ENCODE data around the gene C1orf52.

The C1orf52 gene

DNA sequence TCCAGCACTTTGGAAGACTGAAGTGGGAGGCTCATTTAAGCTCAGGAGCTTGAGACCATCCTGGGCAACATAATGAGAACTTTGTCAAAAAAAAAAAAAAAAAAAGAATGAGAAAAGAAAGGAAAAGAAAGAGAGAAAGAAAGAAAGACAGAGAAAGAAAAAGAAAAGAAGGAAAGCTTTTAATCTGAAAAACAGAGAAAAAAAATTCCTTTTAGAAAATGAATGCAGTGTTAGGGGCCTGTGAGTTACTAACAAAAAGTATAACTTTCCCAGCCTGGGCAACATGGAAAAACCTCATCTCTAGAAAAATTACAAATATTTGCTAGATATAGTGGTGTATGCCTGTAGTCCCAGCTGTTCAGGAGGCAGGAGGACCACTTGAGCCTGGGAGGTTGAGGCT is 42.8 kb downstream of the C1orf52 start:
- H3K4me3 ChIP-seq (ENCODE audit: control insufficient read depth, low read depth, low read length), result no peak overlapping the region
- TF ChIP-seq, protein P1, sequence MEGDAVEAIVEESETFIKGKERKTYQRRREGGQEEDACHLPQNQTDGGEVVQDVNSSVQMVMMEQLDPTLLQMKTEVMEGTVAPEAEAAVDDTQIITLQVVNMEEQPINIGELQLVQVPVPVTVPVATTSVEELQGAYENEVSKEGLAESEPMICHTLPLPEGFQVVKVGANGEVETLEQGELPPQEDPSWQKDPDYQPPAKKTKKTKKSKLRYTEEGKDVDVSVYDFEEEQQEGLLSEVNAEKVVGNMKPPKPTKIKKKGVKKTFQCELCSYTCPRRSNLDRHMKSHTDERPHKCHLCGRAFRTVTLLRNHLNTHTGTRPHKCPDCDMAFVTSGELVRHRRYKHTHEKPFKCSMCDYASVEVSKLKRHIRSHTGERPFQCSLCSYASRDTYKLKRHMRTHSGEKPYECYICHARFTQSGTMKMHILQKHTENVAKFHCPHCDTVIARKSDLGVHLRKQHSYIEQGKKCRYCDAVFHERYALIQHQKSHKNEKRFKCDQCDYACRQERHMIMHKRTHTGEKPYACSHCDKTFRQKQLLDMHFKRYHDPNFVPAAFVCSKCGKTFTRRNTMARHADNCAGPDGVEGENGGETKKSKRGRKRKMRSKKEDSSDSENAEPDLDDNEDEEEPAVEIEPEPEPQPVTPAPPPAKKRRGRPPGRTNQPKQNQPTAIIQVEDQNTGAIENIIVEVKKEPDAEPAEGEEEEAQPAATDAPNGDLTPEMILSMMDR (IDR thresholded peaks at IDR 0.05; ENCODE audit: control insufficient read depth, insufficient read depth, low read depth, low read length, missing control alignments), result no peak
- DNase-seq (ENCODE audit: low read depth), result no peak

DNA sequence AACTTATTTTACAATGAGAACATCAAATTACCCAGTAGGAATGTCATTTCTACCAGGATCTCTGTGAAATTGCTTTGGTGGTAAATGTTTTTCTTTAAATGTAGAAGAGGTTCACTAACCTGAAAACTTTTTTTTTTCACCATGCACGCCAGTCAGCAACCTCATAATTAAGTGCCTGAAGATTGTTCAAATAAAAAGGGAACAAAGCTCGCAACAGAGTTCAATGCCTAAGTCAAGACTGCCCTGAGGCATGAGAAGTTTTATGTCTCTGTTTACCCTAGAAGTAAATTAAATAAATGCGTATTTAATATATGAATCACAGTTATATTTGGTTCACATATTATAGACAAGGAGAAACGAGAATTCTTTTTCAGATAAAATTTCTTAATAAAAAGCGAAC is 44.8 kb downstream of the C1orf52 start:
- TF ChIP-seq, protein P1 (IDR thresholded peaks at IDR 0.05; ENCODE audit: control insufficient read depth, insufficient read depth, low read depth, low read length, missing control alignments), result no peak
- no peak overlapping the region for H3K4me3 ChIP-seq (ENCODE audit: control insufficient read depth, low read depth, low read length)
- no peak for DNase-seq (ENCODE audit: low read depth)

DNA sequence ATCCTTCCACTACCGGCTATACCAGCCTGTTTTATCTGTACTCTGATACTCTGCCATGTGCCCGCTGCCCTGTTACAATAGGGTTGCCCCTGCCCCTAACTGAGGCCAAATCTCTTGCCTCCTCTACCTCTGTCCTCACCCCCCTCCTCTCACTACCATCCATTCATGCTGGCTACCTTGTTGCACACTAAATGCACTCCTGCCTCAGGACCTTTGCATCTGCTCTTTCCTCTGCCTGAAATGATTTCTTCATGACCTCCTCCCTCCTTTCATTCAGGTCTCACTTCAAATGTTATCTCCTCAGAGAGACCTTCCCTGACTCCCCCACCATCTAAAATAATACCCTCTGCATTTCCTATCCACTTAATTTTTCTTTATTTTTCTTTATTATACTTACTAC is 51.0 kb downstream of the C1orf52 start:
- no peak for DNase-seq (ENCODE audit: low read depth)
- TF ChIP-seq, protein P1 (IDR thresholded peaks at IDR 0.05; ENCODE audit: control insufficient read depth, insufficient read depth, low read depth, low read length, missing control alignments), result no peak
- H3K4me3 ChIP-seq (ENCODE audit: control insufficient read depth, low read depth, low read length), result no peak overlapping the region

DNA sequence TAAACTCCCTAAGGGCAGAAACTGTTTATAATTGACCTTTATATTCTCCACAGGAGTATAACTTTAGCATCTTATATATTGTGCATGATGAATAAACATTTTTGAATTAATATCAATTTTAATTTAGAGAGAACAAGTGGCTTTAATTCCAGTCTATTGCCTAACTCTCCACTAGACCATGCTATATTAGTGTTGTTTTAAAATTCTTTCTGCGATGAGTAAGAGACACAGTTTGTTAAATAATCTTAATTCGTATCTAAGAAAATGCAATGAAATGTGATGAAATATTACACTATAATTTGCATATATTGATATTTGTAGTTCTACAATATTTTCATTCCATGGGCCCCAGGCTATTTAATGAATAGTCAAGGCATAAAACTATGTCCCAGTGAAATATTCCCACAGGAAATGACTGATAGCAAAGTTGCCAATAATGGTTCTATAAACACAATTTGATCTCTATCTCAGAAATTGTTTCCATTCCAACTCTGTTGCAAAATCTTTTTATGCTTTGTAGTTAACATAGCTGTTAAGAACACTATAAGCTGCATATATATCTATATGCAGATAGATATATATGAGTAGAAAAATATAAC is 55.8 kb downstream of the C1orf52 start:
- TF ChIP-seq, protein P1 (IDR thresholded peaks at IDR 0.05; ENCODE audit: control insufficient read depth, insufficient read depth, low read depth, low read length, missing control alignments), result no peak
- DNase-seq (ENCODE audit: low read depth), result peak; percentile 17
- H3K4me3 ChIP-seq (ENCODE audit: control insufficient read depth, low read depth, low read length), result no peak overlapping the region

DNA sequence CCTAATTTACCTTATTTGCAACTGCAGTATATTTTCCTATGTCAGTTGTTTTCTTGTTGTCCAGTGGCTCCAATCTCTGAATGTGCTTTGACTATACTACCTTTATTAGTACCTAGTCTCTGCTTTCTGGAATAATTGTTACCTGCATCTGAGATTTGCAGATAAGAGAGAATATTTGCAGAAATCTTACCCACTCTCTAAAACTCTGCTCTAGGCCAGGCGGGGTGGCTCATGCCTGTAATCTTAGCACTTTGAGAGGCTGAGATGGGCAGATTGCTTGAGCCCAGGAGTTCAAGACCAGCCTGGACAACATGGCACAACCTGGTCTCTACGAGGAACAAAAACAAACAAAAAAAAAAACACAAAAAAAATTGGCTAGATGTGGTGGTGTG is 56.6 kb downstream of the C1orf52 start:
- no peak for DNase-seq (ENCODE audit: low read depth)
- no peak overlapping the region for H3K4me3 ChIP-seq (ENCODE audit: control insufficient read depth, low read depth, low read length)
- TF ChIP-seq, protein P1 (IDR thresholded peaks at IDR 0.05; ENCODE audit: control insufficient read depth, insufficient read depth, low read depth, low read length, missing control alignments), result no peak

DNA sequence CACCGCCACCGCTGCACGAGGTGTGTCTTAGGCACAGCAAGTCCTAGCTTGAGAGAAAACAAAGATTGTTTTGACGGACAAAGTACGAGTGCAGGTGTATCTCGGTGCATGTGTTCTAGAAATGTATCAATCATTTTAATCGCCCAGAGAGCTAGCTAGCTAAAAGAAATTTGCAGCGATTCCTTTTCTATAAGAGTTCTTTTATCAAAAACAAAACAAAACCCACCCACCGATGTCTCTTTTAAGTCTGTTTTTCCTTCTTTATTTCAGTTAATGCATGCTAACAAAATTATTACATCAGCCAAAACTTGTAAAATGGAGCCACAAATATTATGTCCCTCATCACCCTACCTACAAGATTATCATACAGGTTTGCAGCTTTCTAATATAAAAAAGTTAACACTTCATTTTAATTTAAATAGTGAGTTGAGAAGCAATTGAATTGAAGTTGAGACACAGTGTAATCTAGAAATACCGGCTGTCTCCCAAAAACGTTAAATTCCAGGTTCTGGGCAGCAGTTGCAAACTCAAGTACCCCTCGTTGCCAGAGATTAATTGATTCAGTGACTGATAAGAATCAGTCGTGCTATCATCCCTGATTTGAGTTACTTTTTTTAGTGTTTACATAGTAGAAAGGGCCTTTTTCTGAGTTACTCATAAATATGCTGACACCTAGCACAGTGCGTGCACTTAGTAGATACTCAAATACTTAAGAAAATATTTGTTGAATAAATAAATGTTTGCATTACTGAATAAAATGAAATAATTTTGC is 57.2 kb downstream of the C1orf52 start:
- no peak for DNase-seq (ENCODE audit: low read depth)
- TF ChIP-seq, protein P1 (IDR thresholded peaks at IDR 0.05; ENCODE audit: control insufficient read depth, insufficient read depth, low read depth, low read length, missing control alignments), result no peak

More for the DNA sequence above, 57.2 kb downstream of the C1orf52 start:
- peak overlapping the region; percentile 91 for H3K4me3 ChIP-seq (ENCODE audit: control insufficient read depth, low read depth, low read length)

Data from AG09309 (cell line).